GM18867 (cell line): ENCODE data around the gene THAP7.

Experiments used
- ATAC-seq: cut with Tn5 transposase; IDR thresholded peaks from one replicate; pipeline ENCODE4 v1.9.1; 2021; ENCODE audit warnings: mild to moderate bottlenecking, moderate library complexity; ENCODE audit not compliant: unreplicated experiment

THAP7 gene

DNA sequence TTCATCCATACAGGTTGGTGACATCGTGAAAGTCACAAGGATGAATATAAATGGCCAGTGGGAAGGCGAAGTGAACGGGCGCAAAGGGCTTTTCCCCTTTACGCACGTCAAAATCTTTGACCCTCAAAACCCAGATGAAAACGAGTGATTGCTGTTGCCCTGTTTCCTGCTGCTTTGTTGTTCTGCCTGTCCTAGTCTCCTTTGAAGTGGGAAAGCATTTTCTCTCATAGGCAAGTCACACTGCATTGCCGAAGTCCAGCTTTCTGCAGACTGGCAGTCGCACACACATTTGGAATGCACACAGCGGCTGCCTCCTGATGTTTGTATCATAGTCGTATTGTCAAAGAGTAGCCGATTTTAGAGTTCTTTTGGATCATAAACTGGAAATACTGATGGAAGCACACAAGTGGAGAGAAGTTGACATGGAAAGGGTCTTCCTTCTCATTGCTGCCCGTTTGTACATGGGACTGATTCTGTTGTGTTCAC is 52.2 kb downstream of the THAP7 start:
- no peak for ATAC-seq
